Measurements from ENCODE around the gene BMP6.
"Not testable (repeated sequence)": the region's sequence is repeated elsewhere in the genome, so short reads cannot be mapped to it uniquely, and the experiment has no call there.

BMP6 gene

DNA sequence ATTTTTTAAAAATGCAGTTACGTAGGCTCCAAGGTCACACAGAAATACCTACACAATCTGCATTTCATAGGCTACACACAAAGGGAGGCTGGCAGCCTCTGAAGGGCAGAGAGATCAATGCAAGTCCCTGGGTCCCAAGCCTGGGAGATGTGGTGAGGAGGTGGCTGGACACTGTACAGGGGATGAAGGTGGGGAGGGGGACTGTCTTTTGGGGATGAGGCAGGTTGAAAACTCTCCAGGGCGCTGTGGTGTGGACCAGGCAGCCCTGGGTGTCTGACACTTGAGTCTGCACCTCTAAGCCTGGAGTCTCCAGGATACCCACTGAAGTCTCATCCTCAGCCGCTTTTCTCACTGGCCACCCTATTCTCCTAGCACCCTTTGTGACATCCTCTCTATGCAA lies 160.2 kb downstream of the BMP6 start:
- H3K4me3 ChIP-seq (replicated peaks; ENCODE audit: low read depth, low read length) = no peak overlapping the region
- peaks cover 58% of the 10 kb centered on the region for H3K36me3 ChIP-seq (ENCODE audit: control insufficient read depth, insufficient read depth, low read length)
- H3K27me3 ChIP-seq (replicated peaks; ENCODE audit: control insufficient read depth, insufficient read depth, low read length) = no peaks in the 10 kb centered on the region
- no peak for DNase-seq (ENCODE audit: extremely low read depth, insufficient read length)
- TF ChIP-seq, protein P1, sequence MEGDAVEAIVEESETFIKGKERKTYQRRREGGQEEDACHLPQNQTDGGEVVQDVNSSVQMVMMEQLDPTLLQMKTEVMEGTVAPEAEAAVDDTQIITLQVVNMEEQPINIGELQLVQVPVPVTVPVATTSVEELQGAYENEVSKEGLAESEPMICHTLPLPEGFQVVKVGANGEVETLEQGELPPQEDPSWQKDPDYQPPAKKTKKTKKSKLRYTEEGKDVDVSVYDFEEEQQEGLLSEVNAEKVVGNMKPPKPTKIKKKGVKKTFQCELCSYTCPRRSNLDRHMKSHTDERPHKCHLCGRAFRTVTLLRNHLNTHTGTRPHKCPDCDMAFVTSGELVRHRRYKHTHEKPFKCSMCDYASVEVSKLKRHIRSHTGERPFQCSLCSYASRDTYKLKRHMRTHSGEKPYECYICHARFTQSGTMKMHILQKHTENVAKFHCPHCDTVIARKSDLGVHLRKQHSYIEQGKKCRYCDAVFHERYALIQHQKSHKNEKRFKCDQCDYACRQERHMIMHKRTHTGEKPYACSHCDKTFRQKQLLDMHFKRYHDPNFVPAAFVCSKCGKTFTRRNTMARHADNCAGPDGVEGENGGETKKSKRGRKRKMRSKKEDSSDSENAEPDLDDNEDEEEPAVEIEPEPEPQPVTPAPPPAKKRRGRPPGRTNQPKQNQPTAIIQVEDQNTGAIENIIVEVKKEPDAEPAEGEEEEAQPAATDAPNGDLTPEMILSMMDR (IDR thresholded peaks at IDR 0.05; ENCODE audit: insufficient read depth, low read length, poor library complexity, severe bottlenecking) = no peak

DNA sequence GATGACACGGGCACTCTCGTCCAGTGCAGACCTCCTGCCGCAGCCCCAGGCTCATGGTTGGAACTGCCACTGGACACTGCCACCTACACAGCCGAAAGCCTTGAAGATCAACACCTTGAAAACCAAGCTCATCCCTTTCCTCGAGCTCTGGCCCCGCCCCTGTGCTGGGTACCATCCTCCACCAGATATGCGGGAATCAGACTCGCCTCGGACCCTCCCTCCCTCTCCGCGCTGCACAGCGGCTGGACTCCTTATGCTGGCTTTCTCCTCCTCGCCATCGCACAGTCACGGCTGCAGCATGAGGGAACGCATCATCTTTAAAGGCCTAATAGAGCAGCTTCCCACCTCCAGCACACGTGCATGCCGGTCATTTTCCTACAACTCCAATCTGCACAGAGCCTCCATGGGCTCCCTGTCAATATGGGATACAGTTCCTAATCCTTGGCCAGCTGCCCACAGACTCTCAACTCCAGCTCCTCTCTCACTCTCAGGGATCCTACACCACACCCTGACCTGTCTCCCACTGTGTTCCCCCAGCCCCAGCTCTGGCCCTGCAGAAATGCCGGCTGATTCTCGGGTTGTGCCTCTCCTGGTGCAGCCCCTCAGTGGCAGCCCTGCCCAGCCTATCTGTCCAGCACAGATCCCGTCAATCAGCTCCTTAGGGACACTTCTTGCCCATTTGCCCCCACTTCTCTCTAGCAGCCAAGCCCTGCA lies 161.5 kb downstream of the BMP6 start:
- no peak for DNase-seq (ENCODE audit: extremely low read depth, insufficient read length)
- Histone ChIP-seq H3K36me3 (ENCODE audit: control insufficient read depth, insufficient read depth, low read length) (peaks cover 61% of the 10 kb centered on the region), H3K4me3 (replicated peaks; ENCODE audit: low read depth, low read length) (no peak overlapping the region), H3K27me3 (replicated peaks; ENCODE audit: control insufficient read depth, insufficient read depth, low read length) (no peaks in the 10 kb centered on the region)
- TF ChIP-seq, protein P1 (IDR thresholded peaks at IDR 0.05; ENCODE audit: insufficient read depth, low read length, poor library complexity, severe bottlenecking) = no peak

GRCh38 chr6:7888587-7889357 lies 162.9 kb downstream of the BMP6 start:
- TF ChIP-seq, protein P1 (IDR thresholded peaks at IDR 0.05; ENCODE audit: insufficient read depth, low read length, poor library complexity, severe bottlenecking) = no peak
- no peaks in the 10 kb centered on the region for H3K27me3 ChIP-seq (replicated peaks; ENCODE audit: control insufficient read depth, insufficient read depth, low read length)
- peaks cover 63% of the 10 kb centered on the region for H3K36me3 ChIP-seq (ENCODE audit: control insufficient read depth, insufficient read depth, low read length)
- DNase-seq (ENCODE audit: extremely low read depth, insufficient read length) = no peak
- H3K4me3 ChIP-seq (replicated peaks; ENCODE audit: low read depth, low read length) = no peak overlapping the region

DNA sequence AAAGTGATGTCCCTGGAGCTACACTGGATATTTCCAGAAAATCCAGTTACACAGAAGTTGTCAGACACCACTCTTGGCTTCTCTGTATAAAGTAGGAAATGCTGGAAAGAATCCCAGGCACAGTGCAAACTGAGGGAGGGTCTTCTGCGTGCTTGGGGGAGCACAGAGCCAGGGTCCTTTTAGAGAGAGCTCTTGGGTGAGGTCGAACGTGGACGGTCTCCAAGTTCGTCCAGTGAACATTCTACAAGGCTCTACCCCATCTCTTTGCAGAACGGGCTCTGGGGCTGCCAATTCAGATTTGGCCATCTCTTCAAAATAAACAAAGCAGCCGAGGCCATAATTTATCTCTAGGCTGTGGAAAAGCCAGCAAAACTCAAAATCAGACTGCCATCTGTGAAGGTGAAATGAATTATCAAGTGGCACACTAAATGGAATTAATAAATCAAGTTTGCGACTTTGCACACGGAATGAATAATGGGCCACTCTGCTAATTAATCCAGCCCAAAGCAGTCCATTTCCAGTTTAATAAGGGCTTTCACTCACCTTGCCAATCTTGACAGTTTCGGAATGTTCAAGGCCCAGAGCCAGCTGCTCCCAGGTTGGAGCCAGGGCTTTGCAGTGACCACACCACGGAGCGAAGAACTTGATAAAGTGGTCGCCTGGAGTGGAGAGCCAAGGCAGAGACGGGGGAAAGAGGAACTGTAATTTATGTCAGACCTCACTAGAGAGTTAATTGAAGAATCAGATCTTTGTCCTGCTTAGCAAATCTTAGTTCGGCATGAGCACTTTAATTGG lies 165.4 kb downstream of the BMP6 start:
- no peaks in the 10 kb centered on the region for H3K27me3 ChIP-seq (replicated peaks; ENCODE audit: control insufficient read depth, insufficient read depth, low read length)
- no peak for DNase-seq (ENCODE audit: extremely low read depth, insufficient read length)
- H3K36me3 ChIP-seq (ENCODE audit: control insufficient read depth, insufficient read depth, low read length) = peaks cover 63% of the 10 kb centered on the region
- TF ChIP-seq, protein P1 (IDR thresholded peaks at IDR 0.05; ENCODE audit: insufficient read depth, low read length, poor library complexity, severe bottlenecking) = no peak
- H3K4me3 ChIP-seq (replicated peaks; ENCODE audit: low read depth, low read length) = no peak overlapping the region

DNA sequence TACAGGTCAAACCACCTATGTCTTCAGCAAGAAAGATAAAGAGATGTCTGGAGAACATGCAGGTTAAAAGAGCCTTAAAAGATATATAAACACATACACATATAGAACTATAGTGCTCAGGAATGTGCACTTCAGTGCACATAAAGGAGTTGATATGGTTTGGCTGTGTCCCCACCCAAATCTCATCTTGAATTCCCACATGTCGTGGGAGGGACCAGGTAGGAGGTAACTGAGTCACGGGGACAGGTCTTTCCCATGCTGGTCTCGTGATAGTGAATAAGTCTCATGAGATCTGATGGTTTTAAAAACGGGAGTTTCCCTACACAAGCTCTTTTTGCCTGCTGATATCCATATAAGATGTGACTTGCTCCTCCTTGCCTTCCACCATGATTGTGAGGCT lies 166.5 kb downstream of the BMP6 start:
- peaks cover 56% of the 10 kb centered on the region for H3K36me3 ChIP-seq (ENCODE audit: control insufficient read depth, insufficient read depth, low read length)
- not testable (repeated sequence) for H3K27me3 ChIP-seq (replicated peaks; ENCODE audit: control insufficient read depth, insufficient read depth, low read length); DNase-seq (ENCODE audit: extremely low read depth, insufficient read length); H3K4me3 ChIP-seq (replicated peaks; ENCODE audit: low read depth, low read length)

DNA sequence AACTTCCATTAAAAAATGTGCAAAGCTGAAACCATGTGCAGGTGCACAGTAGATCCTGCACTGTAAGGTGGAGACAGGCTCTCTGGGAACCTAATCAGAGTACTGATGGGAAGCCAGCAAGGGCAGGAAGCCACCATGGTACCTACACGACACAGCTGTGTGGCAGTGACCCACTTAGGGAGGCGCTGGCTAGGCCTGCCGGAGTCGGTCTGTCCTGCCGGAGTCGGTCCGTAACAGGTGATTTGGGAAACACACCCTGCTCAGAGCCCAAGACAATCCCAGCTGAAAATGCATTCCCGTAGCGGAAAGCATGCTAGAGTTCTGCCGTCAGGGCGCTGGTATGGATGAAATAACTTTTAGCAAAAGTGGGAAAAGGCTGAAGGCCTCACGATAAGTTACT lies 167.4 kb downstream of the BMP6 start:
- TF ChIP-seq, protein P1 (IDR thresholded peaks at IDR 0.05; ENCODE audit: insufficient read depth, low read length, poor library complexity, severe bottlenecking) = no peak
- no peaks in the 10 kb centered on the region for H3K27me3 ChIP-seq (replicated peaks; ENCODE audit: control insufficient read depth, insufficient read depth, low read length)
- peaks cover 52% of the 10 kb centered on the region for H3K36me3 ChIP-seq (ENCODE audit: control insufficient read depth, insufficient read depth, low read length)
- no peak for DNase-seq (ENCODE audit: extremely low read depth, insufficient read length)
- no peak overlapping the region for H3K4me3 ChIP-seq (replicated peaks; ENCODE audit: low read depth, low read length)

Measured in GM06990 (cell line).